HG03025 (cell line): ENCODE measurements around the gene TMIGD1.

ENCODE experiments used
- ATAC-seq: cut with Tn5 transposase; IDR thresholded peaks from one replicate; pipeline ENCODE4 v1.9.1; 2021; ENCODE audit warnings: mild to moderate bottlenecking, moderate library complexity; ENCODE audit not compliant: unreplicated experiment, low FRiP score

TMIGD1 gene, protein sequence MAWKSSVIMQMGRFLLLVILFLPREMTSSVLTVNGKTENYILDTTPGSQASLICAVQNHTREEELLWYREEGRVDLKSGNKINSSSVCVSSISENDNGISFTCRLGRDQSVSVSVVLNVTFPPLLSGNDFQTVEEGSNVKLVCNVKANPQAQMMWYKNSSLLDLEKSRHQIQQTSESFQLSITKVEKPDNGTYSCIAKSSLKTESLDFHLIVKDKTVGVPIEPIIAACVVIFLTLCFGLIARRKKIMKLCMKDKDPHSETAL

DNA sequence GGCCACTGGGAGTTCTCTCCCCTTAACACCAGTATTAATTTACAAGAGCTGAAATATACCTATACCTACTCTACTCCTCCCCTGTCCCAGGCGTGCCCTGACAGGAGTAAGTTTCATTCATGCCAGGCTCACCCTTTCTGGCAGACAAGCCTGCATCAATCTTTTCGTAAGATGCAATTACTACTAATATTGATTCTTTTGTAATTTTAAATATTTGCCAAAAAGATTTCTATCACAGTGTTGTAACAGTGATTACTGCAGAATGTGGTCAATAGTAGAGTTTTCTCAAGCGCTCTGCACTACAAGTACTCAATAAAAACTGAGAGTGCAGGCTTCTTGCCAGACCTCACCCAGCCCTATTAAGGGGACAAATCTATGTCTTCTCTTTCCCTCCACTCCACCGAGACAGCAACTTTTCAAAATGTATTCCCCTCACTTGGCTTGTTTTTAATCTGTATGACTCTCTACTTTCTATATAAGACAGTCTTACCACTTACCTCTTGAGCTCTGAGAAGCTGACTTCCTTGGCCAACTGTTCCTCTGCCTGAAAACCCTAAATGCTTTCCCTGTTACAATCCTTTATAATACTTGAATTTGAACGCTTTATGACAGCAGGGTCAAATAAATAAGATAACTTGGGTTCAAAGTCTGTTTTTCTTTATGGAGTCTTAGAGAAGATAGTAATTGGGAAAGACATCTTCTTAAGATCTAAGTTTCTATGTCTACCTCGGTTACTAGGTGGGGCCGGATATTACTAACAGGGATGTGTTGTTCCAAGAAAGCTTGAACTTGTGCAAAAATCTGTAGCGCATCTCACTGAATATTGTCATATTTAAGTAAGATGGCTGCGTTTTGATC, at the start of gene TMIGD1:
Gene TMIGD1 (minus strand): TSS at position 555 of the 858 bp plus-strand sequence. CDS start 1,924 bp downstream, outside the sequence.
- ATAC-seq: no peak

DNA sequence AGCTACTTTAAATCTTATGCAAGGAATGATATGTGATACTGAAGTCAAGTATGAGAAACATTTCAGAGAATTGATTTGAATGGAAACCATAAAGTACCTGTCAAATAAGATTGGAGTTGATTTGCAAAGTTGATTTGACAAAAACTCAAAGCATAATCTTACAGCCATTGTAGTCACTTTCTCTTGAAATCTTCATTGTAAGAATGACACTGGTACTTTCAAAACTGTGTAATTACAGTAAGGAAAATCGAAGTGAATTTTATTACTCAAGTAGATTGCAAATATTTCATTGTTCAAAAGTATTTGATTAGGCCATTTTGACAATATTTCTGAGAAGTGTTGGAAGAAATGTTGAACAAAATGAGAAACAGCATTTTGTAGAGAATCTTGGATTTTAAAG, 48.5 kb upstream of the TMIGD1 start:
- ATAC-seq: no peak

DNA sequence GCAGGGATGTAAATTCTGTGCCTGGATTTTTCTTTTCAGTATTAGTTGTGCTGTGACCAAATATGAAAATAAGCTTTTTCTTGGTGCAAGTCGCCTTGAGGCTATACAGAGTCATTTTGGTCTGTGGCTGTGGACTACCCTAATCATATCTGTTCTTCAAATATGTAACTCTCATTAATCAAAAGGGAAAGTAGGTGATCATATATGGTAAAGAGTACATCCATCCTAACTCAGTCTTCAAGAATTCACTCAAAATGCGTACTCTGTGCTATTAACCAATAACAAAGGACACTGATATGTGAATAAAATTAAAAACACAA, 47.4 kb upstream of the TMIGD1 start:
- no peak for ATAC-seq

DNA sequence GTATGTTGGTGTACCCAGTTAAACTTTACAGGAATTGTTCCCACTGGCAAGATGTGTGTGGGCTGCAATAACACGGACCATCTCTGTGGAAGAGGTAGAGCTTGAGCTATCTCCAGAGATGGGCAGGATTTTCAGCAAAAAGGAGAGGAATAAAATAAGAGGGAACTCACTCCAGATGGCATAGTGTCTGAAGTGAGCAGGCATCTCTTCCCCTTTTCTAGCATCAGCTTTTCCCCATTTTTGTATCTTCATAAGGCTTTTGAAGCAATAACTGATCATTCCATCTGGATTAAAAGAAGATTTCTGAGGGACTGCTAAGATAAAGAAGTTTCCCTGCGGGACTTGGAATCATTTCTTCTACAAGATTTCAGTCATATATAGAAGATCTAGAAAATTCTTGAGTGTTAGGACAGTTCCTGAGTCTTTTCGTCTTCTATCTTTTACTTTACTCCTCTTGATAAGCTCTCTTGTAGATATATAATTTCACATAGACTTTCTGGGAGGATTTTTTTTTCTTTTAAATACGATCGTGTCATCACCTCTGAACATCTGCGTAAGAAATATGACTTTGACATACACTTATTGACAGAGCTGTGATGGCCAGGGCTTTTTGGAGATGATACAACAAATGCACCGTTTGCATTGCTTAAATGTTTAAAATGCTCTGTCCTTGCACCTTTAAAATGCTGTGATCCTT, 46.9 kb upstream of the TMIGD1 start:
- ATAC-seq: no peak

DNA sequence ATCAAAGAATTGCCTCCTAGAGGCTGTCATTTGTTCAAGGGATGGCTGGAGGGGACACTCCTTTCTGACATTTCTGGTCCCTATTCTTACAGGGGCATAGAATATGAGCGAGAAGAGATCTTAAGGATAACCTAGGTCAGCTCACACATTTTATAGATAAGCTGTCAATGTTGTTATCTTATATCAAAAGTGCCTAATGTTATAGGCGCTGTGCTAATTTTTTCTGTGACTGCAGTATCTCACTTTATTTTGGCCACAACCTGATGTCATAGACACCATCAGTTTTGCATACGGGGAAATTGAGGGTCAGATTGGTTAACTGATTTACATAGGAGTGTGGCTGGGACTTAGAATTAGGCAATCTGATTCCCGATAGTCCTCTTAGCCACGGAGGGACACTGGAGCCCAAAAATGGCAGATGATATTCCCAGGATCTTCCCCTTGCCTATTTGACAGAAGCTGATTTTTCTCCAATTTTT, 46.1 kb upstream of the TMIGD1 start:
- ATAC-seq: no peak

DNA sequence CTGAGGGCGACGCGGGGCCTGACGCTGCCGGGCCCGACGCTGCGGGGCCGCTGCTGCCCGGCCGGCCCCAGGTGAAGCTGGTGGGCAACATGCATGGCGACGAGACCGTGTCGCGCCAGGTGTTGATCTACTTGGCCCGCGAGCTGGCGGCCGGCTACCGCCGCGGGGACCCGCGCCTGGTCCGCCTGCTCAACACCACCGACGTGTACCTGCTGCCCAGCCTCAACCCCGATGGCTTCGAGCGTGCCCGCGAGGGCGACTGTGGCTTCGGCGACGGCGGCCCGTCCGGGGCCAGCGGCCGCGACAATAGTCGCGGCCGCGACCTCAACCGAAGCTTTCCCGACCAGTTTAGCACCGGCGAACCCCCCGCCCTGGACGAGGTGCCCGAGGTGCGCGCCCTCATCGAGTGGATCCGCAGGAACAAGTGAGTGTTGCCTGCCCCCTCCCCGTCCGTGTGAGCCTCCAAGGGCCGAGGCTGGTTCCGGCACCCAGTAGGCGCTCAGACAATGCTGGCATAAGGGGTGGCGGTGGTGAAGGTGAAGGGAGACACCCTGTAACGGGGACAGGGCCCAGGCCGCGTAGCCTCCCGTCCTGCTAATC, 45.5 kb upstream of the TMIGD1 start:
- ATAC-seq: peak; percentile 19

DNA sequence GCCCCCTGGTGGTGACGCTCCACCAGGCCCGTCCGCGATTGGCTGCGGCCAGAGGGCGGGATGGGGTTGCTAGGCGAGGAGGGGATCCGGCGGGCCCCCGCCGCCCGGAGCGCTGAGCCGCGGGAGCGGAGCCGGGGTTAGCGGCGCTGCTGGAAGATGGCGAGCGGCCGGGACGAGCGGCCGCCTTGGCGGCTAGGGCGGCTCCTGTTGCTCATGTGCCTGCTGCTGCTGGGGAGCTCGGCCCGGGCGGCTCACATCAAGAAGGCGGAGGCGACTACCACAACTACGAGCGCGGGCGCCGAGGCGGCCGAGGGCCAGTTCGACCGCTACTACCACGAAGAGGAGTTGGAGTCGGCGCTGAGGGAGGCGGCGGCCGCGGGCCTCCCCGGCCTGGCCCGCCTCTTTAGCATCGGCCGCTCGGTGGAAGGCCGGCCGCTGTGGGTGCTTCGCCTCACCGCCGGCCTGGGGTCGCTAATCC, 45.0 kb upstream of the TMIGD1 start, which contains the start of gene CPD:
Gene CPD (plus strand): TSS at position 103 of the 478 bp plus-strand sequence. CDS start 54 bp downstream, at position 157.
- peak; percentile 82 for ATAC-seq

DNA sequence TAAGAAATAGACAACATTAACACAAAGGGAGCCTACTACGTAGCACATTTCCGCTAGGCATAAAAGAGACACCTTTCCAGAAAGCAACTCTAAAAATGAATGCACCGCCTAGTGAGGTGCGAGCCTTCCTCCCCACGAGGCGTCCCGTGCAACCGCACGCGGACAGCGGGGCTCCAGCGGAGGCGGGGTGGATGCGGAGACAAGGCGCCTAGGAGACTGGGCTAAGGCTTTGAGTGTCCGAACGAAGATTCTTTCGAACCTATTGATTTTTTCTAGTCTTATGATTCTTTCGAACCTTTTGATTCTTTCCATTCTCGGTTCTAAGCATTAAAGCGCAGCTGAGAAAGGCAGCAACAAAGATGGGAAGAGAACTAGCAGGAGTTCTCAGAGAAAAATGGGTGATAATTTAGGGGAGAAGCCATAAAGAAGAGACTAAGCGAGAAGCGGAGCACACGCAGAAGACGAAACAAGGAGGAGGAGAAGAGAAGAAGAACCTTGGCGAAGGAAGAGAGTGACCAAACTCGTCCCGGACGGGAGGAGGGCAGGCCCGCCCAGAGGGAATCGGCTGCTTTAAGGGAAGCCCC, 44.5 kb upstream of the TMIGD1 start:
- no peak for ATAC-seq

DNA sequence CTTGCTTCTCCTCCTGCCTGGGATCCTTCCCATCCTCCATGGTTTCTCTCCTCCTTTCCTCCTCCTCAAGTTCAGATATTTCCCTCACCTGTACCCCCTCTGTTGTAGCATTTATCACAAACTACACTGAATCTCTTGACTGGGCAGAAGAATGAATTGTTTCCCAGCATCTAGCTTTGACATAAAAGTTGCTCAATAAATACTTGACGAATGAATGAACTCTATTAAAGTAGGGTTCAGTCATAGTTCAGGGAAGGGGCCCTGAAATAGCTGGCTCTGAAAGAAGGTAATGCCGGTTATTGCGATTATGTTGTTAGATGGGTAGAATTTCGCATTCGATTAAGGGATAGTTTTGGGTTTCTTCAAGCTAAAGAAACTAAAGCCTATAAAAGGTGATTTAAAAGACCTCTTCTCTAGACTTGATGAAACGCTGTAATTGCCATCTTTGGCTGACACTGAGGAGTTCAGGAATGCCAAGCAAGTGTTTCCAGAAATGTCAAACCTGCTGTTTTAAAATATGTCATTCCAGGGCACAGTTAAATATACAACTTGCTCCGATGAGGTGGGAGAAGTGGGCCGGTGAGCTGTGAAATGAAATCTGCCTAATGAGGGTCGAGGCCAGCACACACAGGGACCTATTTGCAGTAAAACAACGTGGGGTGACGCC, 43.9 kb upstream of the TMIGD1 start:
- ATAC-seq: no peak

DNA sequence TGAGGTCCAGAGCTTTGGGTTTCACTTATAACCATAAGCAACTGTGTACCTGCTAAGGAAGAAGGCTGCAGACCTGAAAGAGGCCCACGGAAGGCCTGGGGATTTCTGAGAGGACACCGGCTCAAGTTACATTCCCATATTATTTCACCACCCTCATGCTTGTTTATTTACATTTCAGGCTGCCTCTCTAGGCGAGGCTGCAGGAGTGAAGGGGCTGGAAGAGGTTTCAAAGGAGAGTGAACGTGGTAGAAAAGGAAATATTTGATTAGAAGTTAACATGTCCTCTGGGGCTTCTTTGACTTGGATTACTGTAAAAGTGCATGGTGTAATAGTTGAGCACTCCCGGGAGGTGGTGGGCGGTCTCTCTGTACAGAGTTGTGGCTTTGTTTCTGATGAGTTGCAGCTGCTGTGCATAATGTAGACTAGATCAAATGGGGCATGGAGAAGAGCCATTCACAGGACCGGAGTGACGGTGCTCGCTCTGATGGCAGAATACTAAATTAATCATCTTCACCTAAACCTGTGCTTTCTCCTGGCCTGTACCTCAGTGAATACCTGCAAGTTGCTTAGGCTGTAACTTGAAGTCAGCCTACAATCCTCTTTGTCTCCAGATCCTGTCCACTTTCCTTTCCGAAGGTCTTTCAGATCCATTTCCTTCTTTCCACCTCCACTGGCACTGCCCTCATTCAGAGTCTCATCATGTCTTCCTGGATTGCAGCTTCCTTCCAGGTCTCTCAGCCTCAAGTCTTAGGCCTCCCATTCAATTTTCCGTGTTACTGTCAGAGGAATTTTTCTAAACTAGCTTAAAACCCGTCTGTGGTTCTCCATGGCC, 43.0 kb upstream of the TMIGD1 start:
- ATAC-seq: no peak

DNA sequence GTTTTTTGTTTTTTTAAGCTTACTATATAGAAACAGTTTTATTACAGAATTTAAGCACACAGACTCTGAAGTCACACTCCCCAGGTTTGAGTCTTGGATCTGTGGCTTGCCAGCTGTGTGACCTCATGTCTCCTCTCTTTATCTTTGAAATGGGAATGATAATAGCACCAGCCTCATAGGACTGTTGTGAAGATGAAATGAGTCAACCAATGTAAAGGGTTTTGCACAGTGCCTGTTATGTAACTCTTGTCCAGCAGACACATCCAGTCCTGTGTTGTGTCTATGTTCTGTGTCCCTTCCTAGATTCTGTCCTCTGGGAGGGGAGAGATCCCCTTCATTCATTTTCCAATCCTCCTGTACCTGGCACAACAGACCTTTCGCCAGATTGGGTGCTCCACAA, 41.8 kb upstream of the TMIGD1 start:
- no peak for ATAC-seq

DNA sequence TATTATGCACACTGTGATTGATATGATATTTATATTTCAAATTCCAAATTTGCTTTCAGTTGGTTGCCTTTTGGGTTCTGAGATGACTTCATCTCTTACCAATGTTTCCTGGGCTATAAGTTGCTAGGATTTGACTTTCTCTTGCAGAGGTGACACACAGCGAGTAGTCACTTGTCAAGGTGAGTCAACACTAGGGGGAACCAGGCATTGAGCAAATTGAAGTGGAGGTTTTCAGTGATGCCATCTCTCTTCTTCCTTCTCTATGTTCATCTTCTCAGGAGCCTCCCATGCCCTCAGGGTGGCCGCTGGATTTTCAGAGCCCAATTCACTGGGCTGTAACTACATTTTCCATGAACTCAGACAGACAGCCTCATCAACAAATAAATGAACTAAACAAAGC, 38.9 kb upstream of the TMIGD1 start:
- ATAC-seq: no peak

DNA sequence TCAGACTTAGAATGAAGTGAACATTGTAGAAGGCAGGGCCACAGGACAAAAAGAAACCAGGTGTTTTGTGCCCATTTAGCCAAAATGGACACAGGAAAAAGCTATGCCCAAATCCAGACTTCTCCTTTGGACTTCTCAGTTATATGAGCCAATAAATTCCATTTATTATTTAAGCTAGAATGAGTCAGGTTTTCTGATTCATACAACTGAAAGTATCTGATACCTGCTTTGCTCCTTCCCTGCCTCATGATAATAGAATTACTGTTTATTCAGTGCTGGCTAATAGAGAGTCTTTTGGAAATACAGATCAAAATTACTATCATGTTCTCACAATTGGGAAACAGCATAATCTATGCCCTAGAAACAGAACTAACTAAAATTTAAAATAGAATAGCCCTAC, 36.1 kb upstream of the TMIGD1 start:
- ATAC-seq: no peak

DNA sequence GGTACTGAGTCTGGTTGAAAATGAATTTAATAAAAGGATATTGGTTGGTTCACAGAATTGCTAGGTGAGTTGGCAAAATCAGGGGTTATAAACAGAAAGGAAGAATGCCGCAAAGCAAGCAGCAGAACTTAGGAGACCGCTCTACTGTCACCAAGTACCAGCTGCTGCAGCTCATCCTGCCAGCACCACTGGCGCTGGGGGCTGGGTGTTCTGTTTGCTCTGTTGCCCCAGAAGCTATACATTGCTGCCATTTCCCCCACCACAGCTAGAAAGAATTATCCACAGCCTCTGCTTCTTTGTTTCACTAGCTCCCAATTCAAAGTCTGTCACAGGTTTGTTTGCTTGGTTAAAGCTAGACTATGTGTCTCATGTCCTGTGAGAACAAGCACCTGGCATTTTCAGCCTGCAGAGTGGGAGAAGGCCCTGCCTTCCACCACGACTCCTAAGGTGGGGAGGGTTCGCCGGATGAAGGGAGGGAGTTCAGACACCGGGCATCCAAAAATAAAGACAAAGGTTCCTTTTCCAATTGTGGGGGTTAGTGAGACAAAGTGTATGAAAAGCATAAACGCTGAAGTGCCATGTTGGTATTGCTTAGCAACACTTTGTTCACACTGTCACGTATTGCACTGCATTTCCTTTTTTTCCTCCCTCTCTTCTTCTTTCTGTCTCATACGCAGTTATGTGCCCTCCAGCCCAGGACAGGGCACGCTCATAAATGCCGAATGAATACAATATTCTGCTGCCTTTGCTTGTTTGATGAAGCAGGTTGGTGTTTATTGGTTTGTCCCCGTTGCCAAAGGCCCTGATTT, 35.3 kb upstream of the TMIGD1 start:
- ATAC-seq: no peak

DNA sequence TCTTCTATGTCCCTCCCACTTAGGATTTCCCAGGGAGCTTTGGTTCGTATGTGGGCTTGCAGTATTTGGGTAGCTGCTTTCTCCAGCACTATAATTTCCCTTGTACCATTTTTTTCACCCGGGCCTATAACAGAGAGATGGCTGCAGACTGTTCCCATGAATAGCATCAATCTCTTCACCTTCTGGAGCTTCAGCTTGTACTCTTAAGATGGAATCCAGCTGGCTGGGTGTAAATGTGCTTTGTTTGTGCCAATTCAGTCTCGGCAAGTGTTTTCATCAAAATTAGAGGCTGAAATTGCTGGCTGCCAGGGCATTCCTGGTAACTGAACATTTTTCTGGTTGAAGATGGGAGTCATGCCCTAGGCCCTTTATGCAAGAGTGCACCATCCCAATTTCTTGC, 32.7 kb upstream of the TMIGD1 start:
- no peak for ATAC-seq

DNA sequence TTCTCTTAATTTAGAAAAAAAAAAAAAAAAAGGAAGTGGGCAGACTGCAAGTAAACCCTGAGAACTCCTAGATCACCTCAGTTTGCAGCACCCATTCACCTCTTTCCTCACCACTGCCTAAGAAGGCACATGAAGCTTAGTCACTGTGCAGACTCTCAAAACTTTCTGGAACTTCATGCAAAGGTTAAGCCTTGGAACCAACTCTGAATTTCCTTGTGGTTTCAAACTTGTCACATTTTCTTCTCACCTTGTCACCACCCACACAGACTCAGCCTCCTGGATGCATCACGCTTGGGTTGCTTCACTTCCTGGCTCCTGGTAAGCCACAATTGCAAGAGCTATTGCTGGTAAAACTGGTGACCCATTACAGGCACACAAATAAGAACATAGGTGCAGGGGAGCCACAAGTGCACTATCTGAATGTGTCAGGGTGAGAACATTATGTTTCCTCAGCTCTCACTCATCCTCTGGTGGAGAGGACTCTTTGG, 29.9 kb upstream of the TMIGD1 start:
- peak; percentile 68 for ATAC-seq

DNA sequence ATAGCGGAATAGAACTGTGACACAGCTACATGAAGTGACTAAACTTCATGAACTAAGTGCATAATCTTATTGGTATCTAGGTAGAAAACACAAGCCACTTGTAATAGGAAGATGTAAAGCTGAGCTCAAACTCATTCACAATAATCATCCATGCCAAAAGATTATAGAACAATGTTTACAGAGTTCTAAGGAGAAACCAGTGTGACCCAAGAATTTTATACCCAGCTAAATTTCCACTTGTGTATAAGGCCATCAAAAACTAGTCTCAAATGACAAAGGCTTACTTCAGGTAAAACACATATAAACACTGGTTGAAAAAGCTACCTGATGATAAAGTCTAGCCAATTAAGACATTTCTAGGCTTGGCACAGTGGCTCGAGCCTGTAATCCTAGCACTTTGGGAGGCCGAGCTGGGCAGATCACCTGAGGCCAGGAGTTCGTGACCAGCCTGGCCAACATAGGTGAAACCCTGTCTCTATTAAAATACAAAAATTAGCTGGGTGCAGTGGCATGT, 28.0 kb upstream of the TMIGD1 start:
- no peak for ATAC-seq
